Lower lobe of right lung (tissue), 2 donors: ENCODE results near the gene THOC1. TPM values are rescaled to one million over a fixed set of nuclear protein-coding genes. Genes with fewer than 3 reads are reported as not detected.
A peak's percentile ranks its signal among the peaks of the same experiment; 100 is the strongest.
"Not testable (repeated sequence)": the region's sequence is repeated elsewhere in the genome, so short reads cannot be mapped to it uniquely, and the experiment has no call there.

Source experiments
- ATAC-seq, 2 donors: fragments of 200-7000 bp; cut with Tn5 transposase; one replicate each; pipeline ENCODE4 v1.9.1; 2020 to 2022; ENCODE audit warnings: mild to moderate bottlenecking in 2 of 2, moderate library complexity in 2 of 2
- DNase-seq: peaks from one replicate; pipeline ENCODE4 v3.0.0-alpha.2; 2020
- H3K27ac ChIP-seq: fragments of 200-600 bp; one replicate; pipeline ENCODE4 v1.8.0; 2022
- H3K27me3 ChIP-seq: fragments of 200-600 bp; one replicate; pipeline ENCODE4 v1.8.0; 2022; ENCODE audit warnings: low read depth
- H3K36me3 ChIP-seq: fragments of 200-600 bp; one replicate; pipeline ENCODE4 v1.8.0; 2022; ENCODE audit warnings: mild to moderate bottlenecking
- H3K4me1 ChIP-seq: fragments of 200-600 bp; one replicate; pipeline ENCODE4 v1.8.0; 2022
- H3K4me3 ChIP-seq: fragments of 200-600 bp; one replicate; pipeline ENCODE4 v1.8.0; 2022; ENCODE audit warnings: mild to moderate bottlenecking
- H3K9me3 ChIP-seq: fragments of 200-600 bp; one replicate; pipeline ENCODE4 v1.8.0; 2022
- CTCF ChIP-seq: fragments of 200-600 bp; IDR thresholded peaks from one replicate; pipeline ENCODE4 v1.8.0; 2022; ENCODE audit warnings: antibody characterized with exemption, mild to moderate bottlenecking
- intact Hi-C: fragments of 100-400 bp; cut with DNase I; formaldehyde crosslinking; loops from one replicate; pipeline ENCODE4 v1.11.0; 2022
- total RNA-seq: library from RNA; stranded (reverse); fragmentation: NEBNext Ultra II Directional; extraction: Animal tissue kit (Norgen Biotek cat#: 25700); gene quantifications from one replicate; pipeline ENCODE4 v1.2.1, GENCODE V29; 2021
- donor health status: DM: no; HTN: yes; CAD: no; lungs with severe emphysema.

Gene THOC1
- total RNA-seq, 1 donor from 2014 or later, result 31.1 TPM

GRCh38 chr18:292271-292670 is 24.4 kb upstream of the THOC1 start:
- Histone ChIP-seq H3K27me3 (no peaks in the 10 kb centered on the region), H3K4me3 (no peak overlapping the region), H3K27ac (no peak overlapping the region), H3K4me1 (no peaks in the 10 kb centered on the region), H3K9me3 (no peaks in the 10 kb centered on the region), H3K36me3 (no peaks in the 10 kb centered on the region)
- ATAC-seq (no peak), DNase-seq (no peak)
- intact Hi-C loops, result no loop called here
- no peak for TF ChIP-seq CTCF

- DNase-seq, H3K4me1 ChIP-seq, H3K9me3 ChIP-seq, H3K27me3 ChIP-seq, H3K4me3 ChIP-seq, H3K27ac ChIP-seq, H3K36me3 ChIP-seq, ATAC-seq: not testable (repeated sequence)
- intact Hi-C loops, result loop anchor here (10.0 kb wide), 1 partner anchor 325 kb away; no protein-coding TSS in a partner anchor
These were observed 22.1 kb upstream of the THOC1 start for GRCh38 chr18:289970-290369.

- ATAC-seq (no peak), DNase-seq (no peak)
- H3K27me3 ChIP-seq, result no peaks in the 10 kb centered on the region
- H3K27ac ChIP-seq, result no peak overlapping the region
- TF ChIP-seq CTCF, result no peak
- H3K36me3 ChIP-seq, result no peaks in the 10 kb centered on the region
- no peaks in the 10 kb centered on the region for H3K4me1 ChIP-seq
- no peaks in the 10 kb centered on the region for H3K9me3 ChIP-seq
- H3K4me3 ChIP-seq, result no peak overlapping the region
- intact Hi-C loops, result loop anchor here (10.0 kb wide), 1 partner anchor 326 kb away; no protein-coding TSS in a partner anchor
These were observed 21.2 kb upstream of the THOC1 start for GRCh38 chr18:289026-289425.

- Histone ChIP-seq H3K4me1 (no peaks in the 10 kb centered on the region), H3K4me3 (no peak overlapping the region), H3K36me3 (no peaks in the 10 kb centered on the region), H3K27me3 (no peaks in the 10 kb centered on the region), H3K27ac (no peak overlapping the region), H3K9me3 (no peaks in the 10 kb centered on the region)
- intact Hi-C loops, result loop anchor here (10.0 kb wide), 1 partner anchor 328 kb away; no protein-coding TSS in a partner anchor
- TF ChIP-seq CTCF, result peak; percentile 33
- peak in 1 of 2 donors; percentile 44 for ATAC-seq
- no peak for DNase-seq
These were observed 18.9 kb upstream of the THOC1 start for GRCh38 chr18:286515-287310.

- DNase-seq (no peak), ATAC-seq (no peak)
- H3K27ac ChIP-seq, result no peak overlapping the region
- intact Hi-C loops, result loop anchor here (10.0 kb wide), 1 partner anchor 329 kb away; no protein-coding TSS in a partner anchor
- no peaks in the 10 kb centered on the region for H3K27me3 ChIP-seq
- H3K36me3 ChIP-seq, result no peaks in the 10 kb centered on the region
- no peak for TF ChIP-seq CTCF
- no peaks in the 10 kb centered on the region for H3K9me3 ChIP-seq
- H3K4me3 ChIP-seq, result no peak overlapping the region
- no peaks in the 10 kb centered on the region for H3K4me1 ChIP-seq
These were observed 18.0 kb upstream of the THOC1 start for GRCh38 chr18:285817-286216.

- ATAC-seq (peak; percentile 37 to 67), DNase-seq (peak; percentile 61)
- Histone ChIP-seq H3K4me1 (no peaks in the 10 kb centered on the region), H3K9me3 (peaks cover 11% of the 10 kb centered on the region), H3K27ac (no peak overlapping the region), H3K27me3 (no peaks in the 10 kb centered on the region), H3K36me3 (no peaks in the 10 kb centered on the region), H3K4me3 (no peak overlapping the region)
- intact Hi-C loops, result no loop called here
- TF ChIP-seq CTCF, result no peak
These were observed 7.6 kb upstream of the THOC1 start for GRCh38 chr18:275486-275885.
